ENCODE data around the gene DENND1C. TPM values are rescaled to one million over a fixed set of nuclear protein-coding genes. Genes with fewer than 3 reads are reported as not detected.
"Not testable (repeated sequence)": the region's sequence is repeated elsewhere in the genome, so short reads cannot be mapped to it uniquely, and the experiment has no call there.

DENND1C gene
- total RNA-seq, 2 donors from 2014 or later: 2.7 to 3.9 TPM

DNA sequence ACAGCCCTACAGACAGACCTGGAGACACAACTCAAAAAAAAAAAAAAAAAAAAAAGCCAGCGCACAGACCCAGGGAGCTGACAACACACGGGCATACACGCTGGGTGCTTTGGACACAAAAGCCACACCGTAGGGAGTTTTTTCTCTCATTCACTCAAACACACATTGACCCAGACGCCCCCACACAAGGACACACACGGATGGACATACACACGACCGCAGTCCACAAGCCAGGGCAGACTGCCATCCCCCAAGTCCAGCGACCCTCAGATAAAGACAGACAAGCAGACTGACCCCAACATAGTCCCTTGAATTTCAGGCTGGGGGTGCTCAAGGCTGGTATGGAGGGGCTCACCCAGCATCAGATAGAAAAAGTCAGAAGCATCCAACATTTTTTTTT, 32.5 kb upstream of the DENND1C start:
- no peaks in the 10 kb centered on the region for H3K36me3 ChIP-seq
- DNase-seq (ENCODE audit: low spot score) (no peak), ATAC-seq (ENCODE audit: insufficient number of reproducible peaks, low FRiP score, low read depth) (no peak)
- H3K9me3 ChIP-seq: no peaks in the 10 kb centered on the region
- TF ChIP-seq, protein P1, sequence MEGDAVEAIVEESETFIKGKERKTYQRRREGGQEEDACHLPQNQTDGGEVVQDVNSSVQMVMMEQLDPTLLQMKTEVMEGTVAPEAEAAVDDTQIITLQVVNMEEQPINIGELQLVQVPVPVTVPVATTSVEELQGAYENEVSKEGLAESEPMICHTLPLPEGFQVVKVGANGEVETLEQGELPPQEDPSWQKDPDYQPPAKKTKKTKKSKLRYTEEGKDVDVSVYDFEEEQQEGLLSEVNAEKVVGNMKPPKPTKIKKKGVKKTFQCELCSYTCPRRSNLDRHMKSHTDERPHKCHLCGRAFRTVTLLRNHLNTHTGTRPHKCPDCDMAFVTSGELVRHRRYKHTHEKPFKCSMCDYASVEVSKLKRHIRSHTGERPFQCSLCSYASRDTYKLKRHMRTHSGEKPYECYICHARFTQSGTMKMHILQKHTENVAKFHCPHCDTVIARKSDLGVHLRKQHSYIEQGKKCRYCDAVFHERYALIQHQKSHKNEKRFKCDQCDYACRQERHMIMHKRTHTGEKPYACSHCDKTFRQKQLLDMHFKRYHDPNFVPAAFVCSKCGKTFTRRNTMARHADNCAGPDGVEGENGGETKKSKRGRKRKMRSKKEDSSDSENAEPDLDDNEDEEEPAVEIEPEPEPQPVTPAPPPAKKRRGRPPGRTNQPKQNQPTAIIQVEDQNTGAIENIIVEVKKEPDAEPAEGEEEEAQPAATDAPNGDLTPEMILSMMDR (IDR thresholded peaks at IDR 0.05): no peak
- H3K4me1 ChIP-seq (ENCODE audit: control insufficient read depth in 1 of 2, low read depth in 2 of 2): peaks cover 0 to 14% of the 10 kb centered on the region in 2 donors
- H3K27ac ChIP-seq: no peak overlapping the region
- H3K27me3 ChIP-seq (replicated peaks; ENCODE audit: insufficient read depth): no peaks in the 10 kb centered on the region
- H3K4me3 ChIP-seq: no peak overlapping the region

DNA sequence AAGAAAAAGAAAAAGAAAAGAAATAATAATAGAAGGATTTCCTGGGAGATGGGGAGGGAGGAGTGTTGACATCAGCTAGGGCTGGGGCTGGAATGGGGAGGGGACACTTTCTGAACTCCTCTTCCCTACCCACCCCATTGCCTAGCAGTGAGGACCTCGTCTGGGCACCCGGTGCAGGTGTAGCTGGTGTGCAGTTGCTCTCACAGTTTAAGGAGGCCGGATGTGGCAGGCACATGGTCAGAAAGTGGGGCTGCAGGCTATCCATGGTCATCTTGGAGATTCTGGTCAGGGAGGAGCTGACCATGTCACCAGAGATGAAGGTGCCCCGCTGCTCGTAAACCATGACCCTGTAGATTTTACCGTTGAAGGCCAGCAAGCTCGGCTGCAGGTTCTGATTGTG, 29.0 kb upstream of the DENND1C start:
- Histone ChIP-seq H3K4me1 (ENCODE audit: control insufficient read depth in 1 of 2, low read depth in 2 of 2) (no peaks in the 10 kb centered on the region), H3K4me3 (no peak overlapping the region), H3K27ac (no peak overlapping the region), H3K36me3 (no peaks in the 10 kb centered on the region), H3K9me3 (no peaks in the 10 kb centered on the region), H3K27me3 (replicated peaks; ENCODE audit: insufficient read depth) (no peaks in the 10 kb centered on the region)
- TF ChIP-seq, protein P1 (IDR thresholded peaks at IDR 0.05): no peak
- ATAC-seq (ENCODE audit: insufficient number of reproducible peaks, low FRiP score, low read depth) (no peak), DNase-seq (ENCODE audit: low spot score) (no peak)

DNA sequence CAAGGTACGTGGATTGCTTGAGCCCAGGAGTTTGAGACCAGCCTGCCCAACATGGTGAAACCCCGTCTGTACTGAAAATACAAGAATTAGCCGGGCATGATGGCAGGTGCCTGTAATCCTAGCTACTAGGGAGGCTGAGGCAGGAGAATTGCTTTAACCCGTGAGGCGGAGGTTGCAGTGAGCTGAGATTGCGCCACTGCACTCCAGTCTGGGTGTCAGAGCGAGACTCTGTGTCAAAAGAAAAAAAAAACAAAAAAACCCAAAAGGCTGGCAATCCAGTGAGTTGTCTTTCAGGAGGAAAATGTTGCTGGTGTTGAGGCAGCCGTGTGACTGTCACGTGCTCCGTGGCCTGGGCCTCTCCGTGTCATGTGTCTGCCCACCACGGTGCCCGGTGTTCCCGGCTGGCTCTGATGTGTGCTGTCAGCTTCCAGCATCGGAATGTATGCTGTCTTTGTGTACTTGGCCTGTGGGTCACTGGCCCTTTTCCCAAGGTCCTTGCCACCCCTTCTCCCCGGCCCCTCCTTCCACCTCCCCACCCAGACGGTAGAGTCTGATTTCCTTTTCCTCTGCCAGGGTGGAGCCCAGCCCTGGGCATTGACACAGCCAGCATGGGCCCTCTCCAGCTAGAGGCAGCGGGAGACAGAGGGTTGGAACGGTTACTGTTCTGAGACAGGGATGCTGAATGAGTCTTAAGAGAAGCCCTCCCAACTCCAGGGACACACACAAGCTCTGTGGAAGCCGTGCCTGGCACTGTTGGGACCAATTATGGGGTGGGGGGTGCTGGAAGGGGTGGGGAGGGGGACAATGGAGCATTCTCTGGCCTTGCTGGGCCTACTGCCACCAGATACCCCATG, 27.8 kb upstream of the DENND1C start:
- no peak overlapping the region for H3K27ac ChIP-seq
- ATAC-seq (ENCODE audit: insufficient number of reproducible peaks, low FRiP score, low read depth): no peak

DNA sequence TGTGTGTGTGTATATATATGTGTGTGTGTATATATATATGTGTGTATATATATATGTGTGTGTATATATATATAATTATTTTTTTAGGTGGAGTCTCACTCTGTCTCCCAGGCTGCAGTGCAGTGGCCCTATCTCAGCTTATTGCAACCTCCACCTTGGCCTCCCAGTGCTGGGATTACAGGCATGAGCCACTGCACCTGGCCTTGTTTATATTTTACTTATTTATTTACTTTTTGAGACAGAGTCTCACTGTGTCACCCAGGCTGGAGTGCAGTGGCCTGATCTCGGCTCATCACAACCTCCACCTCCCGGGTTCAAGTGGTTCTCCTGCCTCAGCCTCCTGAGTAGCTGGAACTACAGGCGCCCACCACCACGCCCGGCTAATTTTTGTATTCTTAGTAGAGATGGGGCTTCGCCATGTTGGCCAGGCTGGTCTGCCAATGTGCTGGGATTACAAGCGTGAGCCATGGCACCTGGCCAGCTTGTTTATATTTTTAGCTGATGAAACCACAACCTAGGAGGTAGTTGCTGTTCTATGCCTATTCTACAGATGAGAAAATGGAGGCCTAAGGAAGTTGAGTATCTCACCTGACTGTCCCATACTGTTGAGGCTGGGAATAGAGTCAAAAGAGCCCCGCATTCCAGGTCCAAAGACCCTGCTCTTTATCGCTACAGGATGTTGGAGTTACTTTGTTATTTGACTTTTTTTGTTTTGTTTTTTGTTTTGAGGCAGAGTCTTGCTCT, 26.6 kb upstream of the DENND1C start:
- H3K4me3 ChIP-seq; DNase-seq (ENCODE audit: low spot score); H3K4me1 ChIP-seq (ENCODE audit: control insufficient read depth in 1 of 2, low read depth in 2 of 2); H3K27me3 ChIP-seq (replicated peaks; ENCODE audit: insufficient read depth); H3K36me3 ChIP-seq; H3K27ac ChIP-seq; H3K9me3 ChIP-seq; ATAC-seq (ENCODE audit: insufficient number of reproducible peaks, low FRiP score, low read depth): not testable (repeated sequence)

More for the DNA sequence above, 27.8 kb upstream of the DENND1C start:
- Histone ChIP-seq H3K4me1 (ENCODE audit: control insufficient read depth in 1 of 2, low read depth in 2 of 2) (no peaks in the 10 kb centered on the region), H3K36me3 (no peaks in the 10 kb centered on the region), H3K9me3 (no peaks in the 10 kb centered on the region), H3K4me3 (no peak overlapping the region), H3K27me3 (replicated peaks; ENCODE audit: insufficient read depth) (no peaks in the 10 kb centered on the region)
- DNase-seq (ENCODE audit: low spot score): no peak
- TF ChIP-seq, protein P1 (IDR thresholded peaks at IDR 0.05): no peak

DNA sequence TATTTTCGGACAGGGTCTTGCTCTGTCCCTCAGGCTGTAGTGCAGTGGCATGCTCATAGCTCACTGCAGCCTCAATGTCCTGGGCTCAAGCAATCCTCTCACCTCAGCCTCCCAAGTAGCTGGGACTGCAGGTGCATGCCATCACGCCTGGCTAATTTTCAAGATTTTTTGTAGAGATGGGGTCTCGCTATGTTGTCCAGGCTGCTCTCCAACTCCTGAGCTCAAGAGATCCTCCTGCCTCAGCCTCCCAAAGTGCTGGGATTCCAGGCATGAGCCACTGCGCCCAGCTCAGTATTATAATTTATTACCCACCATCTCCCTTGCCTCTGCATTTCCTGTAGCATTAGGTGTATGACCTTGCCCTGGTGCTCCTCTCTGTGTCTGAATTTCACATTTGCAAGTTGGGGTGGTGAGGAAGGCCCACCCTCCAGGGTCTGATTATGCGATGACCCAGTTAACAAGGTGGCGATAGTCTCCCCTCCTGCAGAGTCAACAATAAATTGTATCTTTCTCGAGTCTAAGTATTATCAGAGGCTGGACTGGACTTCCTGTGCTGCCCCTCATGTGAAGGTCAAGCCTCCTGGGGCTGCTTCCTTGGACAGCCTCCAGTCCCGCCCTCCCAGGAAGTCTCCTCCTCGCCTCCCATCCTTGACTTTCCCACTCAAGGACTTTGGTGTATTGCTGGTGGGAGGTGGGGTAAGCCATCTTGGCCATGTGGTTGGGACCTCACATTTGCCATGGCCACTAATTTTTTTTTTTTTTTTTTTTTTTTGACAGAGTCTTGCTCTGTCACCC, 22.0 kb upstream of the DENND1C start:
- Histone ChIP-seq H3K4me3 (no peak overlapping the region), H3K9me3 (no peaks in the 10 kb centered on the region), H3K4me1 (ENCODE audit: control insufficient read depth in 1 of 2, low read depth in 2 of 2) (peaks cover 0 to 7% of the 10 kb centered on the region in 2 donors), H3K27me3 (replicated peaks; ENCODE audit: insufficient read depth) (no peaks in the 10 kb centered on the region), H3K36me3 (no peaks in the 10 kb centered on the region), H3K27ac (no peak overlapping the region)
- TF ChIP-seq, protein P1 (IDR thresholded peaks at IDR 0.05): no peak
- no peak for ATAC-seq (ENCODE audit: insufficient number of reproducible peaks, low FRiP score, low read depth)
- DNase-seq (ENCODE audit: low spot score): no peak

All from thoracic aorta (tissue), 2 donors.